H1 (cell line): ENCODE data around the gene MAML1. TPM values are rescaled to one million over a fixed set of nuclear protein-coding genes. Genes with fewer than 3 reads are reported as not detected.

Experiments used
- CTCF ChIA-PET: fragments of 300-600 bp; sonication (Branson Sonifier 250); formaldehyde crosslinking; loops from one replicate; lab custom pipeline; 2021; ENCODE audit not compliant: partially characterized antibody; lab: Charles Lee
- POLR2A ChIA-PET: fragments of 300-600 bp; sonication (Branson Sonifier 250); formaldehyde crosslinking; loops from one replicate; lab custom pipeline; 2021; ENCODE audit warnings: inconsistent platforms; ENCODE audit not compliant: partially characterized antibody; lab: Charles Lee
- DNase-seq, 2 experiments: peaks; one replicate each; pipeline versions ENCODE4 v3.0.0 to v3.0.0-alpha.2; 2010 to 2022; ENCODE audit warnings: low spot score in 2 of 2, low read depth in 1 of 2, mixed read lengths in 1 of 2
- FAIRE-seq: peaks from 2 replicates; lab custom pipeline; 2011; peaks lifted over from hg19 to GRCh38; lab: Jason Lieb, UNC
- H2AFZ ChIP-seq: 2 replicates; pipeline ENCODE4 v1.8.1; 2012; ENCODE audit warnings: low read length, inconsistent platforms
- H2AK5ac ChIP-seq: 2 replicates; pipeline ENCODE4 v1.6.1; 2013; ENCODE audit warnings: low read depth, low read length
- H2BK120ac ChIP-seq: replicated peaks from 2 replicates; pipeline ENCODE3; 2013; ENCODE audit warnings: low read depth, low read length, inconsistent platforms
- H2BK12ac ChIP-seq: 2 replicates; pipeline ENCODE4 v1.6.1; 2013; ENCODE audit warnings: low read depth, low read length
- H2BK15ac ChIP-seq: 2 replicates; pipeline ENCODE4 v1.6.1; 2013; ENCODE audit warnings: low read length
- H2BK20ac ChIP-seq: 2 replicates; pipeline ENCODE4 v1.6.1; 2013; ENCODE audit warnings: low read length
- H2BK5ac ChIP-seq: 2 replicates; pipeline ENCODE4 v1.6.1; 2013; ENCODE audit warnings: low read depth, low read length
- H3K14ac ChIP-seq: 2 replicates; pipeline ENCODE4 v1.6.1; 2013; ENCODE audit warnings: inconsistent platforms; ENCODE audit not compliant: insufficient read length
- H3K18ac ChIP-seq: 2 replicates; pipeline ENCODE4 v1.6.1; 2013; ENCODE audit warnings: low read length; ENCODE audit errors: extremely low read depth
- H3K23ac ChIP-seq: 2 replicates; pipeline ENCODE4 v1.6.1; 2013; ENCODE audit warnings: inconsistent platforms; ENCODE audit not compliant: insufficient read length
- H3K23me2 ChIP-seq: 2 replicates; pipeline ENCODE4 v1.6.1; 2013; ENCODE audit warnings: low read depth, low read length
- H3K27ac ChIP-seq: 2 replicates; pipeline ENCODE4 v1.6.1; 2011; ENCODE audit warnings: low read depth, low read length, inconsistent platforms
- H3K27me3 ChIP-seq, 4 experiments: replicated peaks in 1 of 4; 1 replicate in 1 of 4; 2 replicates in 3 of 4; pipeline versions ENCODE4 v1.6.1 to v1.8.1; 2011 to 2013; ENCODE audit warnings: low read length in 3 of 4, mild to moderate bottlenecking in 3 of 4, inconsistent platforms in 2 of 4, mixed read lengths in 2 of 4, moderate library complexity in 1 of 4; ENCODE audit not compliant: control insufficient read depth in 3 of 4, insufficient read depth in 3 of 4; ENCODE audit errors: extremely low read depth in 1 of 4
- H3K36me3 ChIP-seq, 4 experiments: 2 replicates each; pipeline versions ENCODE4 v1.6.1 to v1.8.1; 2011 to 2013; ENCODE audit warnings: mild to moderate bottlenecking in 4 of 4, low read length in 3 of 4, moderate library complexity in 2 of 4, control low read depth in 1 of 4, inconsistent platforms in 1 of 4; ENCODE audit not compliant: insufficient read depth in 4 of 4, control insufficient read depth in 2 of 4
- H3K4ac ChIP-seq: replicated peaks from 2 replicates; pipeline ENCODE3; 2013; ENCODE audit warnings: low read length, low read depth, mixed read lengths, inconsistent platforms; ENCODE audit not compliant: insufficient read length
- H3K4me1 ChIP-seq, 4 experiments: replicated peaks in 1 of 4; 1 replicate in 1 of 4; 2 replicates in 3 of 4; pipeline versions ENCODE4 v1.6.1 to v1.8.1; 2011 to 2013; ENCODE audit warnings: low read length in 3 of 4, inconsistent platforms in 2 of 4, mixed read lengths in 1 of 4; ENCODE audit not compliant: insufficient read depth in 4 of 4, control insufficient read depth in 3 of 4
- H3K4me2 ChIP-seq, 2 experiments: 2 replicates each; pipeline versions ENCODE4 v1.6.1 to v1.8.1; 2011 to 2013; ENCODE audit warnings: low read depth in 2 of 2, low read length in 2 of 2, control low read depth in 1 of 2, inconsistent platforms in 1 of 2, mild to moderate bottlenecking in 1 of 2; ENCODE audit not compliant: insufficient read depth in 1 of 2
- H3K4me3 ChIP-seq, 4 experiments: fragments of 200-600, 300-600 bp in 1 of 4; sonication (generic), shearing (Covaris generic), sonication (Bioruptor Twin) in 1 of 4; 2 replicates each; pipeline versions ENCODE4 v1.5.1 to v1.8.1; 2011 to 2016; ENCODE audit warnings: low read length in 4 of 4, low read depth in 3 of 4, control low read depth in 2 of 4, inconsistent platforms in 2 of 4, mild to moderate bottlenecking in 2 of 4, mixed read lengths in 1 of 4, moderate library complexity in 1 of 4; ENCODE audit not compliant: insufficient read depth in 2 of 4; ENCODE audit errors: extremely low read depth in 1 of 4
- H3K56ac ChIP-seq: replicated peaks from 2 replicates; pipeline ENCODE3; 2013; ENCODE audit warnings: low read depth, mild to moderate bottlenecking, mixed read lengths, low read length, inconsistent platforms; ENCODE audit not compliant: insufficient read length
- H3K79me1 ChIP-seq: 2 replicates; pipeline ENCODE4 v1.6.1; 2013; ENCODE audit warnings: low read depth, low read length, control low read depth
- H3K79me2 ChIP-seq, 2 experiments: 2 replicates each; pipeline versions ENCODE4 v1.6.1 to v1.8.1; 2012 to 2013; ENCODE audit warnings: low read length in 2 of 2, mild to moderate bottlenecking in 2 of 2, inconsistent platforms in 1 of 2; ENCODE audit not compliant: insufficient read depth in 2 of 2, control insufficient read depth in 1 of 2
- H3K9ac ChIP-seq, 4 experiments: replicated peaks in 1 of 4; 1 replicate in 1 of 4; 2 replicates in 3 of 4; pipeline versions ENCODE4 v1.6.1 to v1.8.1; 2011 to 2013; ENCODE audit warnings: low read depth in 3 of 4, low read length in 3 of 4, control low read depth in 2 of 4, mild to moderate bottlenecking in 2 of 4, moderate library complexity in 2 of 4, inconsistent platforms in 1 of 4; ENCODE audit errors: extremely low read depth in 1 of 4
- H3K9me3 ChIP-seq, 2 experiments: 2 replicates each; pipeline versions ENCODE4 v1.6.1 to v1.8.1; 2012 to 2013; ENCODE audit warnings: mild to moderate bottlenecking in 2 of 2, moderate library complexity in 2 of 2, control low read depth in 1 of 2, inconsistent platforms in 1 of 2, low read depth in 1 of 2, low read length in 1 of 2, mixed read lengths in 1 of 2; ENCODE audit not compliant: insufficient read depth in 2 of 2
- H4K20me1 ChIP-seq, 2 experiments: replicated peaks in 1 of 2; 2 replicates each; pipeline versions ENCODE3 to v1.8.1; 2011 to 2013; ENCODE audit warnings: inconsistent platforms in 2 of 2, low read length in 2 of 2, mild to moderate bottlenecking in 1 of 2; ENCODE audit not compliant: insufficient read depth in 2 of 2, control insufficient read depth in 1 of 2
- H4K5ac ChIP-seq: 2 replicates; pipeline ENCODE4 v1.6.1; 2013; ENCODE audit warnings: low read length, low read depth, mixed read lengths, inconsistent platforms; ENCODE audit not compliant: insufficient read length
- H4K8ac ChIP-seq: 2 replicates; pipeline ENCODE4 v1.8.0; 2013; ENCODE audit warnings: mild to moderate bottlenecking, moderate library complexity, low read length, inconsistent platforms; ENCODE audit not compliant: insufficient read depth; ENCODE audit errors: extremely low read depth
- H4K91ac ChIP-seq: replicated peaks from 2 replicates; pipeline ENCODE3; 2013; ENCODE audit warnings: low read length, mixed read lengths, inconsistent platforms; ENCODE audit not compliant: insufficient read length
- CEBPB ChIP-seq: IDR thresholded peaks from 2 replicates; pipeline ENCODE4 v1.6.1; 2012; ENCODE audit warnings: low read depth, low read length
- KDM1A ChIP-seq: fragments of 200-600, 300-600 bp; sonication (generic); IDR thresholded peaks from 2 replicates; pipeline ENCODE4 v1.7.1; 2016; ENCODE audit warnings: mild to moderate bottlenecking, low read length, borderline replicate concordance
- TAF7 ChIP-seq: optimal IDR thresholded peaks from 2 replicates; pipeline ENCODE3; 2011; ENCODE audit warnings: low read depth, mild to moderate bottlenecking, inconsistent platforms, low read length, moderate library complexity, borderline replicate concordance
- WGBS, 2 experiments: shearing (Covaris generic) in 1 of 2; methylation state at CpG; one replicate each; pipeline versions ENCODE4 v1.1.6 to v1.1.7; 2013 to 2015; ENCODE audit warnings: low lambda C conversion rate in 2 of 2, mixed read lengths in 2 of 2, inconsistent platforms in 1 of 2, low coverage in 1 of 2, missing lambda C conversion rate in 1 of 2; ENCODE audit not compliant: insufficient replicate concordance in 2 of 2, insufficient coverage in 1 of 2, insufficient read length in 1 of 2; ENCODE audit errors: extremely low coverage in 1 of 2, missing lambda C conversion rate in 1 of 2; 5-methylcytosine and 5-hydroxymethylcytosine counted together
- polyA plus RNA-seq, 7 experiments: library from polyadenylated mRNA; depleted of rRNA in 3 of 7; stranded (reverse) in 5 of 7; unstranded in 2 of 7; fragments of >200 nt in 5 of 7; fragments of 200-250 nt in 2 of 7; gene quantifications; 1 replicate in 5 of 7; 2 replicates in 1 of 7; 4 replicates in 1 of 7; pipeline versions ENCODE4 v1.2.1 to v1.2.3, GENCODE V29; 2011 to 2013; ENCODE audit warnings: missing spikeins in 2 of 7, mixed read lengths in 2 of 7
- total RNA-seq: library from RNA; stranded (reverse); fragmentation: NEBNext Ultra II Directional; extraction: Animal tissue kit (Norgen Biotek cat#: 25700); gene quantifications from 2 replicates; pipeline ENCODE4 v1.2.1, GENCODE V29; 2021

The MAML1 gene
- total and polyA plus RNA-seq, 2 of the 8 experiments (the other 6 are each of a cell fraction or from before 2014, with no cell fraction given) = 17.1 to 41.9 TPM

DNA sequence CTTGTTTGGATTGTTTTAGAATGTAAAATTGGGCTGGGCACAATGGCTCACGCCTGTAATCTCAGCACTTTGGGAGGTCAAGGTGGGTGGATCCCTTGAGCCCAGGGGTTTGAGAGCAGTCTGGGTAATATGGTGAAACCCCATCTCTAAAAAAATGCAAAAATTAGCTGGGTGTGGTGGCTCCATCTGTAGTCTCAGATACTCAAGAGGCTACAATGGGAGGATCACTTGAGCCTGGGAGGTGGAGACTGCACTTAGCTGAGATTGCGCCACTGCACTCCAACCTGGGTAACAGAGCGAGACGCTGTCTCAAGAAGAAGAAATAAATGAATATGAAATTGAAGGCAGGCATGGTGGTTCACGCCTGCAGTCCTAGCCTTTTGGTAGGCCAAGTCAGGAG lies 21.3 kb downstream of the MAML1 start:
- Histone ChIP-seq H4K20me1 (peaks cover 12 to 25% of the 10 kb centered on the region in 2 experiments), H3K4me1 (peaks cover 4 to 7% (median 5%) of the 10 kb centered on the region in 4 experiments), H4K8ac (no peak overlapping the region; the same call in 1 of the 2 replicates)
- TF ChIP-seq CEBPB (peak; percentile 43; the same call in 1 of the 2 replicates), KDM1A (no peak), TAF7 (no peak)
- TF ChIP-seq, all 59 proteins: peak for 1
- Histone ChIP-seq H2BK20ac (no peak overlapping the region), H3K27me3 (no peaks in the 10 kb centered on the region), H3K4ac (no peak overlapping the region), H3K23me2 (no peaks in the 10 kb centered on the region), H3K9ac (no peak overlapping the region), H3K23ac (no peak overlapping the region), H4K5ac (no peak overlapping the region), H3K4me2 (peak overlapping the region in 1 of 2 experiments; percentile 59; a peak in 1 of 4 replicates), H4K91ac (no peak overlapping the region), H2BK5ac (no peak overlapping the region; the same call in 1 of the 2 replicates), H3K14ac (no peak overlapping the region), H2BK120ac (no peak overlapping the region), H2BK15ac (no peak overlapping the region), H2AFZ (no peak overlapping the region), H3K79me2 (peaks cover 1 to 90% of the 10 kb centered on the region in 2 experiments), H3K79me1 (peaks cover 15% of the 10 kb centered on the region), H3K4me3 (no peak overlapping the region), H3K9me3 (no peaks in the 10 kb centered on the region), H2AK5ac (no peak overlapping the region), H3K18ac (peak overlapping the region; percentile 52), H3K36me3 (peaks cover 0 to 3% (median 0%) of the 10 kb centered on the region in 4 experiments; a peak in 2 of 8 replicates), H2BK12ac (0 out of 2 replicates have a peak overlapping the region, but pooled peaks have one; percentile 27), H3K56ac (no peak overlapping the region), H3K27ac (no peak overlapping the region)
- FAIRE-seq (no peak), DNase-seq (no peak)
- WGBS, 2 experiments = 94% methylated on average over 5 of the region's 5 CpGs; no CpG with 5 or more reads in 1 of the 2 experiments
- POLR2A ChIA-PET = interaction anchor here (1.4 to 2.2 kb wide), 2 partner anchors 14 to 21 kb away, joined by 6 to 13 read pairs; partner anchors contain the start of gene MAML1
- CTCF ChIA-PET = interaction anchor here (0.9 to 3.5 kb wide), 5 partner anchors 9 to 17 kb away, joined by 3 to 14 read pairs (median 3); no protein-coding TSS in a partner anchor
